Measurements from ENCODE around the gene DPP10. TPM values are rescaled to one million over a fixed set of nuclear protein-coding genes. Genes with fewer than 3 reads are reported as not detected.

Gene DPP10
- total RNA-seq, 1 donor from 2014 or later, result 73.0 TPM

GRCh38 chr2:114472726-114473125 is 30.3 kb downstream of the DPP10 start:
- H3K36me3 Mint-ChIP-seq, result no peaks in the 10 kb centered on the region
- TF ChIP-seq CTCF (IDR thresholded peaks at IDR 0.05; ENCODE audit: unreplicated experiment), result no peak
- H3K27ac Mint-ChIP-seq, result no peak overlapping the region

GRCh38 chr2:114488841-114489530 is 46.5 kb downstream of the DPP10 start:
- Mint-ChIP-seq H3K27ac (no peak overlapping the region), H3K27me3 (ENCODE audit: low read depth) (peaks cover 17% of the 10 kb centered on the region), H3K36me3 (no peaks in the 10 kb centered on the region), H3K9me3 (no peaks in the 10 kb centered on the region), H3K4me3 (no peak overlapping the region), H3K4me1 (no peaks in the 10 kb centered on the region)
- no peak for TF ChIP-seq CTCF (IDR thresholded peaks at IDR 0.05; ENCODE audit: unreplicated experiment)
- no peak for DNase-seq (ENCODE audit: low spot score in 2 of 2, unreplicated experiment in 2 of 2)

More at GRCh38 chr2:114472726-114473125, 30.3 kb downstream of the DPP10 start:
- H3K4me3 Mint-ChIP-seq, result no peak overlapping the region
- DNase-seq (ENCODE audit: low spot score in 2 of 2, unreplicated experiment in 2 of 2), result no peak
- no peaks in the 10 kb centered on the region for H3K4me1 Mint-ChIP-seq
- H3K27me3 Mint-ChIP-seq (ENCODE audit: low read depth), result peaks cover 40% of the 10 kb centered on the region
- H3K9me3 Mint-ChIP-seq, result no peaks in the 10 kb centered on the region

- no peaks in the 10 kb centered on the region for H3K9me3 Mint-ChIP-seq
- no peak overlapping the region for H3K27ac Mint-ChIP-seq
- no peak overlapping the region for H3K4me3 Mint-ChIP-seq
- DNase-seq (ENCODE audit: low spot score in 2 of 2, unreplicated experiment in 2 of 2), result no peak
- no peak for TF ChIP-seq CTCF (IDR thresholded peaks at IDR 0.05; ENCODE audit: unreplicated experiment)
- peaks cover 34% of the 10 kb centered on the region for H3K27me3 Mint-ChIP-seq (ENCODE audit: low read depth)
- H3K36me3 Mint-ChIP-seq, result no peaks in the 10 kb centered on the region
- no peaks in the 10 kb centered on the region for H3K4me1 Mint-ChIP-seq
Observed at GRCh38 chr2:114495046-114495445, 52.6 kb downstream of the DPP10 start.

GRCh38 chr2:114496959-114497358 is 54.5 kb downstream of the DPP10 start:
- no peak overlapping the region for H3K27ac Mint-ChIP-seq
- peaks cover 28% of the 10 kb centered on the region for H3K27me3 Mint-ChIP-seq (ENCODE audit: low read depth)
- TF ChIP-seq CTCF (IDR thresholded peaks at IDR 0.05; ENCODE audit: unreplicated experiment), result no peak
- no peaks in the 10 kb centered on the region for H3K36me3 Mint-ChIP-seq
- H3K9me3 Mint-ChIP-seq, result no peaks in the 10 kb centered on the region
- no peak for DNase-seq (ENCODE audit: low spot score in 2 of 2, unreplicated experiment in 2 of 2)
- H3K4me3 Mint-ChIP-seq, result no peak overlapping the region
- no peaks in the 10 kb centered on the region for H3K4me1 Mint-ChIP-seq

GRCh38 chr2:114499101-114499500 is 56.7 kb downstream of the DPP10 start:
- Mint-ChIP-seq H3K4me3 (no peak overlapping the region), H3K4me1 (no peaks in the 10 kb centered on the region), H3K27ac (no peak overlapping the region), H3K36me3 (no peaks in the 10 kb centered on the region), H3K9me3 (no peaks in the 10 kb centered on the region), H3K27me3 (ENCODE audit: low read depth) (peaks cover 34% of the 10 kb centered on the region)
- DNase-seq (ENCODE audit: low spot score in 2 of 2, unreplicated experiment in 2 of 2), result no peak
- no peak for TF ChIP-seq CTCF (IDR thresholded peaks at IDR 0.05; ENCODE audit: unreplicated experiment)
